ENCODE results near the gene CCDC106.

CCDC106 gene

GRCh38 chr19:55647732-55648584, at the start of gene CCDC106:
TSS of gene CCDC106 (plus strand) at chr19:55648212. CDS start at chr19:55649047, 835 bp downstream.
- peak; percentile 86 for DNase-seq

DNA sequence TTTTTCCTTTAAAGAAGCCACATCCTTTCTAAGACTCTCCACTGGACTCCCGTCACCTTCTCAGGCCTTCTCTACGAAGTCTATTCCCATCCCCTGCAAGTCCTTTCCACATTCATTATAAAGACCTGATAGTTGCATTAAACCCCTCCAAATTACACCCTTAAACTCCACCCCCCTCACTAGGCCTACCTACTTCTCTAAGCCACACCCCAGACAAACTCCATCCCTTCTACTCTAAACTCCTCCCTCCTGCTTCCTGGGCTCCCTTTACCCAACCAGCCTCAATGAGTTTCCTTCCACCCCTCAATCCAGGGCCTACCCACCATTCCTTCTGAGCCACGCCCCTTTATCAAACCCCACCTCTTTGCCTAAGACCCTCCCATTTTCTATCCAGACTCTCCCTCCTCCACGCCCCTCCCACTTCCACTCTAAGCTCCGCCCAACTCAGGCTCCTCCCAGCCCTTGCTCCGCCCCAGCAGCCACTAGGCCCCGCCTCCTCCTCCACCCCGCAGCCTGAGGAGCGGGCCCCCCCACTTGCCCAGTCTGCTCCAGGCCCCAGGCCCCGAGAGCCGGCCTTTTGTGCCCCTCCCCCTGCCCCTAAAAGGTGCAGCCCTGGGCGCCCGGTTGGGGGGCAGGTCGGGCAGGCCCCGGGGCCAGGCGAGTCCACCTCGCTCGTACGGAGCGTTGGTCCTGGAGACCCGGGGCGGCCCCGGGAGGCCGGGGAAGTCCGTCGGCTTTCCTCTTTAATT, 49.1 kb upstream of the CCDC106 start:
- peak; percentile 94 for DNase-seq

DNA sequence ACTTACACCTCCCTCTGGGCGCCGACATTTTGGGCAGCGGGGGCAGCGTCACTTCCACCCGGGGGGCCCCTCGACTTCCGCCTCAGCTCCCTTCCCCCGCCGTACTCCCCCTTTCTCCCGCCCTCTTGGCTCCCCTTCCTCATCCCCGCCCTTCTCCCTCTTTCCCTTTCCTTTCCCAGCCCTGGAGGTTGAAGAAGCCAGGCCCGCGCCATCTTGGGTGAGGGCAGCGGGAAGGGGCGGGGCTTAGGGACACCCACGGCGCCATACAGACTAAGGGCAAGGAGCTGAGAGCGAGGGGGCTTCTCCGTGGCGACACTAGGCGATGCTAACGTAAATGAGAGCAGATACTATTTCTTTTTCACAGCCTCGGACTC, 48.6 kb upstream of the CCDC106 start, which contains the start of gene FIZ1:
Gene FIZ1, minus strand, starts transcription at position 50 of the 374 bp plus-strand sequence. CDS start 1,652 bp downstream, outside the sequence.
- DNase-seq: peak; percentile 99

- DNase-seq: peak; percentile 94
Measured at GRCh38 chr19:55599842-55600661, 48.0 kb upstream of the CCDC106 start, which contains the start of gene ZNF524. TSS of gene ZNF524 (plus strand) at chr19:55600288. CDS start at chr19:55602113, 1,825 bp downstream.

DNA sequence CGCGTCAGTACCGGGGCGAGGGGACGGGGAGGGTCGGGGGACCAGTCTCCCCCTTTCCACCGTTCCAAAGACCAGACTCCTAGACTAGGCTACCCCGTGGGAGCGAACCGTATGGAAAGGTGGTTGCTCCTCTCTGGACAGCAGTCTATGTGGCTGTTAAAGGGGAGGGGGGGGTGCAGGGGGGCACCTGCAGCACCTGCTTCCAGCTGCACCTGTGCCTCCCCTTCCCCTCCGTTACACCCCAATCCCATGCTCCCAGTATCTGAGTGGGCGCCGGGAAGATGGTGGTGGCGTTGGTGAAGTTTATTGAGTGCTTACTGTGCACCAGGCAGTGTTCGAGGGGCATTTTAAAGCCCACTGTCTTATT, 47.4 kb upstream of the CCDC106 start:
- no peak for DNase-seq

DNA sequence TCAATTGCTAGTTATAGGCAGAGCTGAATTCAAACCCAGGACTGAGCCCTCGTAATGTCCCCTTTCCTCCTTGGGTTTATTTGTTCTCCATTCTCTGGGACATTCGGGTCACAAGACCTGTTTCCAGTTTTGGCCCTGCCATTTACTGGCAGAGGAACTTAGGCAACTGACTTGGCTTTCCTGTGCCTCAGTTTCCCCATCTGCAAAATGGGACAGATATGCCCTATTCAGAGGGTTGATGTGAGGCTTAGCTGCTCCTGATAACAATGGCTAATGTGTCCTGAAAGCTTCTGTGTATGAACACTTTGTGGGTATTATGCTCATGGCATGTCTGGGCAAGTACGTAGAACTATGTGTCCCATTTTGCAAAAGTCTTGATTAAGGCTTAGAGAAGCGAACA, 46.9 kb upstream of the CCDC106 start:
- DNase-seq: peak; percentile 47

DNA sequence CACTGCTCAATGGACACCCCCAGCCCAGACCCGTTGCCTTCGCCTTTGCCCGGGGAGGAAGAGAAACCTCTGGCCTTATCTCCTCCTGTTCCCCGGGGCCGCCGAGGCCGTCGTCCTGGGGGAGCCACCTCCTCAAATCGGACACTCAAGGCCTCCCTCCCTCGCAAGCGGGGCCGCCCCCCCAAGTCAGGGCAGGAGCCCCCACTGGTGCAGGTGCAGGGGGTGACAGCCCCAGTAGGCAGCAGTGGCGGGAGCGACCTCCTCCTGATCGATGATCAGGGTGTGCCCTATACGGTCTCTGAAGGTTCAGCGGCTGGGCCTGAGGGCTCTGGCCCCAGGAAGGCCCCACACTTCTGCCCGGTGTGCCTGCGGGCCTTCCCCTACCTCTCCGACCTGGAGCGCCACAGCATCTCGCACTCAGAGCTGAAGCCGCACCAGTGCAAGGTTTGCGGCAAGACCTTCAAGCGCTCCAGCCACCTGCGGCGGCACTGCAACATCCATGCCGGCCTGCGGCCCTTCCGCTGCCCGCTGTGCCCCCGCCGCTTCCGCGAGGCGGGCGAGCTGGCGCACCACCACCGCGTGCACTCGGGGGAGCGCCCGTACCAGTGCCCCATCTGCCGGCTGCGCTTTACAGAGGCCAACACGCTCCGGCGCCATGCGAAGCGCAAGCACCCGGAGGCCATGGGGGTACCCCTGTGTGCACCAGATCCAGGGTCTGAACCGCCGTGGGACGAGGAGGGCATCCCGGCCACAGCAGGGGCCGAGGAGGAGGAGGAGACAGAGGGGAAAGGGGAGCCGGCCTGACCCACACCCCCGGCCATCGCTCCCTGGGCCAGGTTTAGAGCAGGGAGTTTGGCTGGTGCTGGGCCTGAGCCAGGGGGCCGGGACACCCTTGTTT, 45.7 kb upstream of the CCDC106 start:
- DNase-seq: no peak

- no peak for DNase-seq
Measured at GRCh38 chr19:55603115-55603514, 44.9 kb upstream of the CCDC106 start.

GRCh38 chr19:55603581-55604292, 44.3 kb upstream of the CCDC106 start:
- DNase-seq: no peak

DNA sequence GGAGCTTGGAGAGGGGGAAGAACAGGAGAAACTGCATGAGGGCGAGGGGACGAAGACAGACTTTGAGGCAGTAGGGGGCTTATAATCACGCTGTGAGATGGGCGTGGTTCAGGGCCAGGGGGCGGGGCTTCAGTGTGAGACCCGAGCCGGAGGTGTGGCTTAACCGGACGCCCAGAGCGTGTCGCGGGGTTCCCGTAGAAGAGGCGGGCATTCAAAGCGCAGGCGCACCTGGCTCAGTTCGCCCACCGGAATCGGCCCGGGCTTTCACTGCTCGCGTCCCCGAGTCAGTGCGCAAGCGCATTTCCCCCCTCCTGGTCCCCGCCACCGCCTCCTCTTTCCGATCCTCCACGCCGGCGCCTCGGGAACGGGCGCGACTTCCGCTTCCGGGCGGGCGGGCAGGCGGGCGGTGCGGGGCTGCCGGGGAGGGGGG, 42.8 kb upstream of the CCDC106 start:
- peak; percentile 98 for DNase-seq

GRCh38 chr19:55605637-55606470, 42.2 kb upstream of the CCDC106 start, which contains the start of gene ZNF865:
TSS of gene ZNF865 (plus strand) at chr19:55605647. CDS start at chr19:55613619, 7,972 bp downstream.
- DNase-seq: peak; percentile 92

- DNase-seq: no peak
Measured at GRCh38 chr19:55606471-55606787, 41.6 kb upstream of the CCDC106 start.

DNA sequence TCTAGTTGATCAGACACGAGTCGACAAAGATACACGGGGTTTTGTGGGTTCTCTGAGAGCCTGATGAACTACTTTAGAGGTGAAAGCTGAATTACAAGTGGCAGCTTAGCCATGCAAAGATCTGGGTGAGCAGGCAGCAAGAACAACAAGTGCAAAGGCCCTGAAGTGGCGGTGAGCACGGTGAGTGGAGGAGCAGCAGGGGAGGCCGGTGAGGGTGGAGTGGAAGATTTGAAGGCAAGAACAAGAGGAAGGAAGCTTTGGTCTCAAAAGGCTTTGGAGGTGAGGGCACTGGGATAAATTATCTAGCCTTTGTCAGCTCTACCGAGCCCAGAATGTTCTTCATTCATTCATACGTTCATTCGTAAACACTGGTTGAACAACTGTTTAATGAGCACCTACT, 41.2 kb upstream of the CCDC106 start:
- DNase-seq: no peak

- no peak for DNase-seq
Measured at GRCh38 chr19:55609326-55609725, 38.7 kb upstream of the CCDC106 start.

GRCh38 chr19:55611300-55611982, 36.6 kb upstream of the CCDC106 start:
- DNase-seq: no peak

DNA sequence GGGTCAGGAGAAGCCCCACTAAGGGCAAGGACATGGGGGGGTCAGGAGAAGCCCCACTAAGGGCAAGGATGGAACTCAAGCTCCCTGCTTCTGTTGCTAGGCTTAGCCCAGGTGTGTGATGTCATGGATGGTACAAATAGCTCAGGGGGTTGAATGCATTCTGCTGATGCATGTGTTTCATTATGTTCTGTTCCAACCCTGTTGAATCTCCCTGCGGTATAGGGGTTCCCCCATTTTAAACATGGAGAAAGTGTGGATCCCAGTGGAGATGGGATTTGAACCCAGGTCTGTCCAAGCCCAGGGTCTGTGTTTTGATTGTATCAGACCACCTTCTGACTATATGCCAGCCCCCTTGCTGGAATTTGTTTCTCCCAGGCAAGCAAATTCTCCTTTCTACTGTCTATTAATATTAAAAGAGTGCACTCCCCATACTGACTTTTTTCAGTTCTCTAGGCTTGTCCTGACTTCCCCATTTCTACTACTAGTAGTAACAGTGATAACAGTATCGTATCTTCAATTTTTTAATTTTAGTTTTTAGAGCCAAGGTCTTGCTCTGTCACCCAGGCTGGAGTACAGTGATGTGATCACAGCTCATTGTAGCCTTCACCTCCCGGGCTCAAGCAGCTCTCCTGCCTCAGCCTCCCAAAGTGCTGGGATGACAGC, 35.9 kb upstream of the CCDC106 start:
- DNase-seq: no peak

DNA sequence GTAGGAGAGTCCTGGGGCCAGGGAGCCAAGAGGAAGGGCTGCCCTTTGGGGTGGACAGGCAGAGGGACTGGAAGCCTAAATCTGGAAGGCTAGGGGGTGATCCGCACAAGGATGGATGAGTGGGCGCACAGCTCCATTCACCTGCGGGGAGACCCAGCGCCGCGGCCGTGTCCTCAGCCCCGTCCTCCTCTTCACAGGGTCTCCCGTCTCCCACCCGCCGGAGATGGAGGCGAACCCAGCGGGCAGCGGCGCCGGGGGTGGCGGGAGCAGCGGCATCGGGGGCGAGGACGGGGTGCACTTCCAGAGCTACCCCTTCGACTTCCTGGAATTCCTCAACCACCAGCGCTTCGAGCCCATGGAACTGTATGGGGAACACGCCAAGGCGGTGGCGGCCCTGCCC, 34.6 kb upstream of the CCDC106 start:
- DNase-seq: no peak

- no peak for DNase-seq
Measured at GRCh38 chr19:55613930-55614710, 33.9 kb upstream of the CCDC106 start.

Data from DMS53 (cell line).